HEK293 (cell line): ENCODE results near the gene CHMP6.

ENCODE experiments used
- CTCF ChIA-PET: fragments of 350-600 bp; formaldehyde crosslinking; extraction: SDS; loops from one replicate; lab custom pipeline; 2021; ENCODE audit warnings: antibody characterized with exemption; lab: Yijun Ruan, JAX
- POLR2A ChIA-PET: fragments of 300-600 bp; formaldehyde crosslinking; extraction: SDS; loops from one replicate; lab custom pipeline; 2020; ENCODE audit warnings: antibody characterized with exemption, inconsistent platforms; lab: Yijun Ruan, JAX
- H3K27ac ChIP-seq: fragments of 200-500 bp; sonication (Bioruptor generic); 2 replicates; pipeline ENCODE4 v1.5.1; 2014; ENCODE audit warnings: low read depth, low read length, control low read depth, inconsistent platforms; ENCODE audit errors: extremely low read depth
- H3K36me3 ChIP-seq, 2 experiments: fragments of 200-500 bp in 1 of 2; sonication (Bioruptor generic) in 1 of 2; 1 replicate in 1 of 2; 2 replicates in 1 of 2; pipeline ENCODE4 v1.5.1; 2014 to 2017; ENCODE audit warnings: inconsistent platforms in 2 of 2, low read length in 2 of 2; ENCODE audit not compliant: control insufficient read depth in 2 of 2, insufficient read depth in 1 of 2
- H3K4me1 ChIP-seq: fragments of 200-500 bp; sonication (Bioruptor generic); 2 replicates; pipeline ENCODE4 v1.5.1; 2014; ENCODE audit warnings: mild to moderate bottlenecking, low read length, inconsistent platforms; ENCODE audit not compliant: control insufficient read depth, insufficient read depth
- H3K4me3 ChIP-seq: 2 replicates; pipeline ENCODE4 v1.5.1; 2011; ENCODE audit warnings: low read depth, mild to moderate bottlenecking, control low read depth, low read length, moderate library complexity
- H3K9me3 ChIP-seq: fragments of 200-500 bp; sonication (Bioruptor generic); 2 replicates; pipeline ENCODE4 v1.5.1; 2014; ENCODE audit warnings: low read depth, low read length, inconsistent platforms; ENCODE audit not compliant: control insufficient read depth, insufficient read depth
- EGR2 ChIP-seq: fragments of 450-650 bp; formaldehyde crosslinking; IDR thresholded peaks from 2 replicates; pipeline ENCODE4 v1.5.1; 2016; ENCODE audit warnings: low read depth, missing biosample characterization, missing genetic modification characterization
- ELK4 ChIP-seq: IDR thresholded peaks from 2 replicates; pipeline ENCODE4 v1.6.1; 2011; ENCODE audit warnings: mild to moderate bottlenecking, low read depth, low read length, borderline replicate concordance
- FEZF1 ChIP-seq: fragments of 450-650 bp; formaldehyde crosslinking; IDR thresholded peaks from 2 replicates; pipeline ENCODE4 v1.5.1; 2016; ENCODE audit warnings: missing biosample characterization, missing genetic modification characterization
- GLIS1 ChIP-seq: fragments of 450-650 bp; formaldehyde crosslinking; IDR thresholded peaks from 2 replicates; pipeline ENCODE4 v1.5.1; 2016; ENCODE audit warnings: missing biosample characterization, missing genetic modification characterization
- KLF1 ChIP-seq: fragments of 450-650 bp; formaldehyde crosslinking; IDR thresholded peaks from 2 replicates; pipeline ENCODE4 v1.5.1; 2016; ENCODE audit warnings: missing biosample characterization, missing genetic modification characterization
- KLF16 ChIP-seq: fragments of 450-650 bp; formaldehyde crosslinking; IDR thresholded peaks from 2 replicates; pipeline ENCODE4 v1.5.1; 2017; ENCODE audit warnings: missing biosample characterization, missing genetic modification characterization
- KLF17 ChIP-seq: fragments of 450-650 bp; formaldehyde crosslinking; IDR thresholded peaks from 2 replicates; pipeline ENCODE4 v1.5.1; 2016; ENCODE audit warnings: missing biosample characterization, missing genetic modification characterization
- KLF9 ChIP-seq: fragments of 450-650 bp; formaldehyde crosslinking; IDR thresholded peaks from 2 replicates; pipeline ENCODE4 v1.5.1; 2016; ENCODE audit warnings: missing biosample characterization, missing genetic modification characterization, low read depth
- MYNN ChIP-seq: fragments of 450-650 bp; formaldehyde crosslinking; IDR thresholded peaks from 2 replicates; pipeline ENCODE4 v1.5.1; 2016; ENCODE audit warnings: missing biosample characterization, missing genetic modification characterization, borderline replicate concordance
- SCRT2 ChIP-seq: fragments of 450-650 bp; formaldehyde crosslinking; IDR thresholded peaks from 2 replicates; pipeline ENCODE4 v1.5.1; 2016; ENCODE audit warnings: missing biosample characterization, missing genetic modification characterization
- SP2 ChIP-seq: fragments of 450-650 bp; formaldehyde crosslinking; IDR thresholded peaks from 2 replicates; pipeline ENCODE4 v1.5.1; 2016; ENCODE audit warnings: missing biosample characterization, missing genetic modification characterization
- WT1 ChIP-seq: fragments of 450-650 bp; formaldehyde crosslinking; IDR thresholded peaks from 2 replicates; pipeline ENCODE4 v1.5.1; 2016; ENCODE audit warnings: missing biosample characterization, missing genetic modification characterization
- ZBTB26 ChIP-seq: fragments of 450-650 bp; formaldehyde crosslinking; optimal IDR thresholded peaks from 2 replicates; pipeline ENCODE3; 2016; ENCODE audit warnings: missing biosample characterization, mild to moderate bottlenecking, missing genetic modification characterization
- ZBTB49 ChIP-seq: fragments of 450-650 bp; formaldehyde crosslinking; IDR thresholded peaks from 2 replicates; pipeline ENCODE4 v1.5.1; 2016; ENCODE audit warnings: missing biosample characterization, missing genetic modification characterization, low read depth
- ZBTB8A ChIP-seq: fragments of 450-650 bp; formaldehyde crosslinking; IDR thresholded peaks from 2 replicates; pipeline ENCODE4 v1.5.1; 2016; ENCODE audit warnings: missing biosample characterization, missing genetic modification characterization
- ZFHX2 ChIP-seq: fragments of 450-650 bp; formaldehyde crosslinking; conservative IDR thresholded peaks from 2 replicates; pipeline ENCODE4 v1.5.1; 2016; ENCODE audit warnings: missing biosample characterization, missing genetic modification characterization
- ZIC2 ChIP-seq: fragments of 450-650 bp; formaldehyde crosslinking; IDR thresholded peaks from 2 replicates; pipeline ENCODE4 v1.5.1; 2016; ENCODE audit warnings: missing biosample characterization, missing genetic modification characterization
- ZNF138 ChIP-seq: fragments of 450-650 bp; formaldehyde crosslinking; IDR thresholded peaks from 2 replicates; pipeline ENCODE4 v1.5.1; 2016; ENCODE audit warnings: missing biosample characterization, missing genetic modification characterization, borderline replicate concordance
- ZNF146 ChIP-seq: fragments of 450-650 bp; formaldehyde crosslinking; IDR thresholded peaks from 2 replicates; pipeline ENCODE4 v1.5.1; 2016; ENCODE audit warnings: missing biosample characterization, missing genetic modification characterization
- ZNF24 ChIP-seq: fragments of 450-650 bp; formaldehyde crosslinking; IDR thresholded peaks from 2 replicates; pipeline ENCODE4 v1.5.1; 2016; ENCODE audit warnings: missing biosample characterization, missing genetic modification characterization
- ZNF248 ChIP-seq: fragments of 450-650 bp; formaldehyde crosslinking; IDR thresholded peaks from 2 replicates; pipeline ENCODE4 v1.5.1; 2017; ENCODE audit warnings: missing biosample characterization, missing genetic modification characterization
- ZNF335 ChIP-seq: fragments of 450-650 bp; formaldehyde crosslinking; conservative IDR thresholded peaks from 2 replicates; pipeline ENCODE4 v1.5.1; 2016; ENCODE audit warnings: missing biosample characterization, missing genetic modification characterization
- ZNF362 ChIP-seq: fragments of 450-650 bp; formaldehyde crosslinking; IDR thresholded peaks from 2 replicates; pipeline ENCODE4 v1.5.1; 2016; ENCODE audit warnings: missing biosample characterization, missing genetic modification characterization
- ZNF623 ChIP-seq: fragments of 450-650 bp; formaldehyde crosslinking; IDR thresholded peaks from 2 replicates; pipeline ENCODE4 v1.5.1; 2016; ENCODE audit warnings: missing biosample characterization, missing genetic modification characterization
- ZNF747 ChIP-seq: fragments of 450-650 bp; formaldehyde crosslinking; IDR thresholded peaks from 2 replicates; pipeline ENCODE4 v1.5.1; 2016; ENCODE audit warnings: missing biosample characterization, missing genetic modification characterization
- ZNF768 ChIP-seq: fragments of 450-650 bp; formaldehyde crosslinking; IDR thresholded peaks from 2 replicates; pipeline ENCODE4 v1.5.1; 2018; ENCODE audit warnings: missing biosample characterization, mild to moderate bottlenecking, missing genetic modification characterization
- ZNF785 ChIP-seq: fragments of 450-650 bp; formaldehyde crosslinking; IDR thresholded peaks from 2 replicates; pipeline ENCODE4 v1.5.1; 2016; ENCODE audit warnings: missing biosample characterization, missing genetic modification characterization
- ZNF792 ChIP-seq: fragments of 450-650 bp; formaldehyde crosslinking; IDR thresholded peaks from 2 replicates; pipeline ENCODE4 v1.5.1; 2016; ENCODE audit warnings: missing biosample characterization, missing genetic modification characterization
- ZSCAN30 ChIP-seq: fragments of 450-650 bp; IDR thresholded peaks from 2 replicates; pipeline ENCODE4 v1.5.1; 2018; ENCODE audit warnings: missing biosample characterization, mild to moderate bottlenecking, missing genetic modification characterization, moderate library complexity
- ZSCAN4 ChIP-seq: fragments of 450-650 bp; formaldehyde crosslinking; IDR thresholded peaks from 2 replicates; pipeline ENCODE4 v1.5.1; 2017; ENCODE audit warnings: missing biosample characterization, missing genetic modification characterization

Gene CHMP6

GRCh38 chr17:81003711-81004475, 12.3 kb downstream of the CHMP6 start:
- ChIA-PET POLR2A (interaction anchor here (1.3 to 2.7 kb wide), 2 partner anchors 10 to 20 kb away, joined by 4 to 6 read pairs; no protein-coding TSS in a partner anchor), CTCF (interaction anchor here (0.6 to 0.8 kb wide), 4 partner anchors 18 to 481 kb away, joined by 3 to 4 read pairs (median 3); no protein-coding TSS in a partner anchor)
- no peaks in the 10 kb centered on the region for H3K9me3 ChIP-seq
- peak overlapping the region; percentile 32 for H3K4me3 ChIP-seq
- peaks cover 10% of the 10 kb centered on the region for H3K4me1 ChIP-seq
- H3K36me3 ChIP-seq = peaks cover 0 to 15% of the 10 kb centered on the region in 2 experiments; a peak in 1 of 3 replicates
- H3K27ac ChIP-seq = no peak overlapping the region
- TF ChIP-seq SCRT2 = no peak
- TF ChIP-seq ZSCAN4 (tag by site-specific recombination) = no peak
- TF ChIP-seq KLF1 = peak; percentile 85
- TF ChIP-seq WT1 (tag by site-specific recombination) = 0 out of 2 replicates have a peak, but pooled peaks have one; percentile 16
- TF ChIP-seq ZBTB8A (tag by site-specific recombination) = peak; percentile 63; the same call in 1 of the 2 replicates
- TF ChIP-seq ZNF146 = peak; percentile 100
- 0 out of 2 replicates have a peak, but pooled peaks have one; percentile 7 for TF ChIP-seq SP2
- TF ChIP-seq MYNN (tag by site-specific recombination) = no peak
- TF ChIP-seq ZBTB49 (tag by site-specific recombination) = no peak
- peak; percentile 65 for TF ChIP-seq FEZF1 (tag by site-specific recombination)
- TF ChIP-seq KLF9 = peak; percentile 42; the same call in 1 of the 2 replicates
- peak; percentile 70; the same call in 1 of the 2 replicates for TF ChIP-seq KLF17
- TF ChIP-seq ZIC2 = peak; percentile 39
- TF ChIP-seq ZBTB26 (tag by site-specific recombination) = peak; percentile 38
- TF ChIP-seq ZNF362 (tag by site-specific recombination) = no peak
- peak; percentile 74 for TF ChIP-seq ZFHX2 (tag by site-specific recombination)
- TF ChIP-seq ZNF747 (tag by site-specific recombination) = no peak
- no peak for TF ChIP-seq ZNF792 (tag by site-specific recombination)
- TF ChIP-seq ZNF623 (tag by site-specific recombination) = no peak
- 0 out of 2 replicates have a peak, but pooled peaks have one; percentile 31 for TF ChIP-seq KLF16 (tag by site-specific recombination)
- TF ChIP-seq ELK4 = no peak
- no peak for TF ChIP-seq ZNF785
- TF ChIP-seq ZNF24 (tag by site-specific recombination) = no peak
- no peak for TF ChIP-seq ZSCAN30 (tag by site-specific recombination)
- no peak for TF ChIP-seq ZNF138 (tag by site-specific recombination)
- no peak for TF ChIP-seq ZNF248 (tag by site-specific recombination)
- TF ChIP-seq GLIS1 = peak; percentile 52
- 0 out of 2 replicates have a peak, but pooled peaks have one; percentile 5 for TF ChIP-seq ZNF768 (tag by site-specific recombination)
- TF ChIP-seq EGR2 (tag by site-specific recombination) = peak; percentile 47; the same call in 1 of the 2 replicates
- TF ChIP-seq ZNF335 = peak; percentile 39; the same call in 1 of the 2 replicates
